HG03439 (cell line): ENCODE results near the gene SCGB3A1.

Source experiments
- ATAC-seq: cut with Tn5 transposase; IDR thresholded peaks from one replicate; pipeline ENCODE4 v1.9.1; 2021; ENCODE audit warnings: mild to moderate bottlenecking, moderate library complexity; ENCODE audit not compliant: unreplicated experiment

The SCGB3A1 gene

DNA sequence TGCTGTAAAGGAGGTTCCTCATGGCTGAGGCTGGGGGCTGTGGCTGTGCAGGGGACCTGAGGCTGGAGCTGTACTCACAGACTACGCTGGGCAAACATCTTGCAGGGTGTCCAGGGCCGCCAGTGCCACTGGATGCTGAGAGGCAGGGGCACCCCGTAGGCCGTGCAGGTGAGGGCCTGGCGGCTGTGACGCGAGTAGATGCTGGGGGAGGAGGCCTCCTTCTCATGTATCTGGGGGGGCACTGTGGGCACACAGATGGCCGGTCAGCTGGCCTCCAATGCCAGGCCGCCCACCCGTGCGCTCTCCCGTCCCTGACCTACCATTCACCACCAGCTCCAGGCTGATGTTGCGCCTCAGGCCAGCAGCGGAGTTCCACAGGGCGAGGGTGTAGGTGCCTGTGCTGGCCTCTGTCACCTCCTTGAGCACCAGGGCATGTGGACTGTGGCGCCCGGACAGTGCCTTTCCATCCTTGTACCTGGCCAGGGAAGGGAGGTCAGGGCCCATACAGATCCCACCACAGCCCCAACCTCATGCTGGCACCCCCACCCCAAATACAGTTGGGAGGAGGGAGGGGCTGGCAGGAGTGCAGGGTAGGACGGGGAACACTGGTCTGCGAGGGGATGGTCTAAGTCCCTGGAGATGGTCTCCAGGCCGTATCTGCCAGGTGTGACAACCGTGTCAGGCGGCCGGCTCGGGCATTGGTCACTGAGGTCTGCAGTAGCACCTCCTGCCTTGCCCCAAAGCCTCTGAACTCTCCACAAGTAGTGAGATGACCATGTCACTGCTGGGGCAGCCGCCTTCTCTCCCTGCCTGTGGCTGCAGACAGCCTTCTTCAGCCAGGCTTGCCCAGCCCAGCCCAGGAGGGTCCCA is 34.7 kb upstream of the SCGB3A1 start:
- ATAC-seq: no peak

DNA sequence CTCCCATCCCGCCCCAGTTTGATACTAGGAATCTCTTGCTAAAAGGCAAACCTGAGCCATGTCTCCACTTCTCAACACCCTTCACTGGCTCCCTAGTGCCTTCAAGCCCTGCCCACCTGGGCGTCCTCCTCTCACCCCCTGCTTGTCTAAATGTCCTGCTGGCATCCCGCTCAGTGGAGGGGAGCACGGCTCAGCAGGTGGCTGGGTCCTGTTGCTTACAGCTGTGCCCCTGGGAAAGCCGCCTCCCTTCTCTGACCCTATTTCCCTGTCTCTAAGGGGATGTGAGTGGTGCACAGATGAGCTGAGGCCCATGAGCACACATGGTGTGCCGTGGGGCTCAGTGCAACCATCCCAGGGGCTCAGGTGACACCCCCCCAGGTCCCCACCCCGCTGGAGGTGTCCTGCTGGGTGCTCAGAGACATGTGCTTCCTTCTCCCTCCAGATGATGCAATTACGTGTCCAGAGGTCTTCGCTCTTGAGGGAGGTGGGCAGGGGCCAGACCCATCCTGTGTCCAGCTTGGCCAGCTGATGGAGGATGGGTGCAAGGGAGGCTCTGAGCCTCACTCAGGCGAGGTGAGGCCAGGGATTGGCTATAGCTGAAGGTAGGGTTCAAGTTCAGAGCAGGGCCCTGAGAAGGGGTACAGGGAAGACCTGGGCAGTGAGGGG is 34.0 kb upstream of the SCGB3A1 start:
- ATAC-seq: no peak

DNA sequence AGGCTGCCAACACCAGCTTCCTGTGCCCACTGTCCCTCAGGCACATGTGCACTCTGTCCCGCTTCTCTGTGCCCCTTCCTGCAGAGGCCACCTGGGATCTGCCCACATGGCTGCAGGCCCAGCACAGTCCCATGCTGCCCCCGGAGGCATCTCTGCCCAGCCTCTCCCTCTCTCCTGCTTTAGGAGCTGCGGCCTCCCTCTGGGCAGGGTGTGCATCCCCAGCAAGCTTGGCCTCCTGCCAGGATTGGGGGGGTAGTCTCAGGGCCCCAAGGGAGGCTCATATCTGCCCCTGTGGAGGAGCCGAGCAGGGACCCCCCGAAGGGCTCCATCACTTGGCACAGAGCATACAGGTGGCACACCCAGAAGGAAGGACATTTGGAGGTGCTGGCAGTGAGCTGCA is 33.3 kb upstream of the SCGB3A1 start:
- ATAC-seq: no peak

DNA sequence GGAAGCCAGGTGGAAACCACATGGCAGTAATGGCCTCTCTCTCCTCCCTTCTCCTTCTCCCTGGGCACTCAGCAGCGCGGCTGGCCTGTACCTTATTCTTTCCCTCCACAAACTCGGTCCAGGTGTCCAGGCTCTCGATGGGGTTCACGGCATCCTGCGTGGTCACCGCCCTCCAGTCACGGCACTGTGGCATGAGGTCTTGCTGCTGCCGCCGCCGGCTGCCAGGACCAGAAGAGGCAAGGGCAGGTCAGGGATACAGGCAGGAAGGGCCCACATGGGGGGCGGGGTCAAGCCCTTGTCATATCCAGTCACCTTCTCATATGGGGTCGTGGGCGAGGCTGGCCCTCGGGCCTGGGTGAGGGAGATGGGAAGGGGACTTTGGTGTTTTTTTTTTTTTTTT is 32.5 kb upstream of the SCGB3A1 start:
- ATAC-seq: no peak

DNA sequence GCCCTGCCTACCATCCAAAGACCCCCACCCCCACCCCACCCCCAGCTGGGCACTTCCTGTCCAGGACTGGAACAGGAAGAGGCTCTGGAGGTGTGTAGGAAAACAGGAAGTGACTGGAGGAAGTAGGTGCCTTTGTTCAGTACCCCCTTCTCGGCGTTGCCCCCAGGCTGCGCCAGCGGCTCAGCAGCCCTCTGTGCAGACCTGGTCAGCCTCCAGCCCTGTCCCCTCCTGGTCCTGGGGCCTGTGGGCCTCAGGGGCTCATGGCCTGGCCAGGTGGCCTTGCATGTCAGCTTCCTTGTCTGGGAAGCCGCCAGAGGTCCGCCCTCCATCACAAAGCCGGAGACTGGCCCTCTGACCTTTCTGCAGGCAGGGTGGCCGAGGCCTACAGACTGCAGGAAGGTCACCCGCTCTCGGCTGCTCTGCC is 32.1 kb upstream of the SCGB3A1 start:
- no peak for ATAC-seq

DNA sequence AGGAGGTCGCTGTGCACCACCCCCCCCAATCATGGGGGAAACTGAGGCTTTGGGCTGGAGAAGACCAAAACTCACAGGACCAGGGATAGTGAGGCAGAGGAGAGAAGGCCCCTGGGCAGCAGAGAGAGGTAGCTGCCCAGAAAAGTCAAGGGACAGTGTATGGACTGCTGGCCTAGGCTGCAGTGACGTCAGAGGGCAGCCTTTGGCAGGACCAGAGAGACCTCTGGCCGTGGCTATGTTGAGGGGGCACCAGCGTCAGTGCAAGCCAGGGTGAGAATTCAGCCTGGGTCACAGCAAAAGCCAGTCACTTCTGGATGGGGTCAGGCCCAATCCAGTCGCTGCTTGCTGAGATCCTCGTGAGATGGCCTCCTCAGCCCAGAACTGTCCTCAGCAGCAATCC is 31.6 kb upstream of the SCGB3A1 start:
- ATAC-seq: no peak

DNA sequence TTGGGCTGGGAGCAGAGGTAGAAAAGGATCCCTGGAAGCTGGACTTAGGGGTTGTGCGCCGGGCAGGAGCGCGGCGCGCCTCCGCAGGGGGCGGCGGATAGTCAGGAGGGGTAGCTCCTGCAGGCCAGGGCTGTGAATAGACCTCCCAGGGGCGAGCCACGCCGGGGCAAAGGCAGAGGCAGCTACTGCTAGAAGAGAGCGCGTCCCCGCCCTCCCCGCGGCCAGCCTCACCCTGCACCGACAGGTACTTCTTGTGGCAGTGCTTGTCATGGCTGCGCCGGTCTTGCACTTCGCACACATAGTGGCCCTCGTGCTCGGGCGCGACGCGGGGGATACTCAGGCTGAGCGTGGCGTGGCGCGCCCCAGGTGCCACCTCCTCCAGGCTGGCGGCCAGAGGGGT is 30.0 kb upstream of the SCGB3A1 start:
- no peak for ATAC-seq

DNA sequence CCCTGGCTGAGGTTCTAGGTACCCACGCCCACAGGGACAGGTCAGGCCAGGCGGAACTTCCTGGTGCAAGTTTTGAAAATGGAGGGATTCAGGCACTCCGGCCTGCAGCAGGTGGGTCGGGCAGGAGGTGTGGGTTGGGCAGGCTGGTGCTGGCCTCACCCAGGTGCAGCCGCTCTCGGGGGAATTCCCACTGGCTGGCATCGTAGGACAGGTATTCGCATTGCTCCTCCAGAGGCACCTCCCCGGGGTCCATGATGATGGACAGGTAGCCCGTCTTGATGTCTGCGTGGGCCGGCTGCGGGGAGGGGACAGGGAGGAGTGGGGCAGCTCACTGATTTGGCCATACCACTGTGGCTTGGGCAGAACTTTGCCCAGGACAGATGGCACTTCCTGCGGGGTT is 28.7 kb upstream of the SCGB3A1 start:
- ATAC-seq: no peak

DNA sequence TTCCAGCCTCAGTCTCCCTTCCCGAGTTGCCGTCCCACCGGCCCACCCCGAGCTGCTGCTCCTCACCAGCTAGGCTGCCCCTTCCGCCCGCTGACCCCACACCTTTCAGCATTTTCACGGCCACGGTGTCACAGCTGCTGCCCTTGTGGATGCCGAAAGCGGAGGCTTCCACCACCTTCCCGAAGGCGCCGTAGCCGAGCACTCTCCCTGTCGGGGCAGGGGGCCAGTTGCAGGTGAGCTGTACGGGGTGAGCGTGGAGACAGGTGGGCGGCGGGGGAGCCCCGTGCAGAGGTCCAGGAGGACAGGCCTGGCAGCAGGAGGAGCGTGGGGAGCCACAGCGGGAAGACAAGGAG is 28.2 kb upstream of the SCGB3A1 start:
- no peak for ATAC-seq

DNA sequence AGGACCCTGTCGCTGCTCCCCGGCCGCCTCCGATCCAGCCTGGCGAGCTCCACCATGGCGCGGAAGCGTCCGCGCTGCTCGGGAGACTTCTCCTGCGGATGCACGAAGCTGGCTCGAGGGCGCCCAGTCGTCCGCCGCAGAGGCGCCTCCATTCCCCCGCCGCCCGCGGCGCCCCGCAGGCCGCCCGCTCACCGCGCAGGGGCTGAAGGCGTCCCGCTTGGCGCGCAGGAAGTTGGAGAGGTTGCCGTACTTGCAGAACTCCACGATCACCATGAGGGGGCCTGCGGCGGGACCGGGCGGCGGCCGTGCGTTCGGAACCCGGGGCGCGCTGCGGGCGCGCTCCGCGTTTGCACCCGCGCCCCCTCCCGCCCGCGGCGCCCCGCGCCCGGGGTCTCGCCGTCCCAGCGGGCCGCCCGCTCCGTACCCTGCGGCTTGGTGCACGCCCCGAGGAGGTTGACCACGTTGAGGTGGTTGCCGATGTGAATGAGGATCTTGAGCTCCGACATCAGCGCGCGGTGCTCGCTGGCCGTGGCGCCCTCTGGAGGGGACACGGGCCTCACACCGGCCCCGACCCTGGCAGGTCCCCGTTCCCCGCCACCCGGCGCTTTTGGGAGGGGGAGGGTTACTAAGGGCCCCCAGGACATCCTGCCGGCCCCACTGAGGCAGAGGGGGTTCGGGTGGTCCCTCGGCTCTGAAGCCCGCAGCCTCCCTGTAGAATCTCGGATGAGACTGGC is 27.7 kb upstream of the SCGB3A1 start:
- no peak for ATAC-seq

DNA sequence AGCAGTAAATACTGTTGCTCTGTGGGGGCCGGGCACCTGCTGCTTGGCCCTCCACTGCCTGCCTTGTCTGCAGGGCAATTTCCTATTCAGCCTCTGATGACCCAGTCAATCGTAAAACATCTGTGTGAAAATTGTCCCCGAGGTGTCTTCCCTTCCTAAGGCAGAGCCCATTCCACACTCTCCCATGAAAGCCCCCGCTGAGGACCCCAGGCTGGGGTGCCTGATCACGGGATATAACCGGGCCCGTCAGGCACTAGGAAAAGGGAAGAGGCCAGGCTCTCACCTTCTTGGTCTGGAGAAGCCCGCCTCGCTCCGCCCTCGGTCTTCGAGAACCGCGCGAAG is 27.2 kb upstream of the SCGB3A1 start:
- ATAC-seq: no peak

DNA sequence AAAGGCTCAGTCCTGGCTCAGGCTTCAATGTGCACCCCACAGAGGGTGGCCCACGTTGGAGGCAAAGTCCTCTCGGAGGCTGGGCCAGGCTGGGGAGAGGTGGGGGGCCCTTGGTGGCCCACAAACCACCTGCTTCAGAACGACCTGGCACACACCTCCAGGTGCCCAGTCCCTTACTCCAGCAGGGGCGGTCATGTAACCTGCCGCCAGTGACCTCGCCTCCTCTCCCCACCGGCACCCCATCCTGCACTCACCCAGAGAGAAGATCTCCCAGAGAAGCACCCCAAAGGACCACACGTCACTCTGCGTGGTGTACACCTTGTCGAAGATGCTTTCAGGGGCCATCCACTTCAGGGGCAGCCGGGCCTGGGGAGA is 22.5 kb upstream of the SCGB3A1 start:
- ATAC-seq: no peak

DNA sequence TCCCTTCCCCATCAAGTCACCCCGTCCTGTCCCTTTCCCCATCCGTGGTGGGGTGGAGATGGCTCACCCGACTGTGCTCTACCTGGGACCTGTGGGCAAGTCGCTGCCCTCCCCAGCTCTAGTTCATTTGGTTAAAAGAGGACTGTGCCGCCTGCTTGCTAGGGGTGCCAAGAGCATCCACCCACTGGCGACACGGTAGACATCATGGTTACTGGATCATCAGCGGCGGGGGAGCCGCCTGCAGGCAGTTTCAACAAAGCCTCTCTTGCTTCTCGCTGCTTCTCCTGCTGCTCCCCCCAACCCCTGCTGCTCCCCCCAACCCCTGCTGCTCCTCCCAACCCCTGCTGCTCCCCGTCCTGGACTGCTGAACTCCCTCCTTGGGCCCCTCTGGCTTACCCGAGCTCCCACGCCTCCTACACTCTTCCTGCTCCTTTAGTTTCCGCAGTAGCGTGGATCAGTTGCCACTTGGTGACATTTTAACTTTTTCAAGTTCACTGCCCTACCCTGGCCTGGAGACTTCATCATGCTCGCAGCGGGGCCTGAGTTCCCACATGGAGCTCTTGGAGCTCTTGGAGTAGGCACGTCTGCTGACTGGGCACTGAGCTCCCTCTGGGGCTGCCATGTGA is 22.0 kb upstream of the SCGB3A1 start:
- ATAC-seq: no peak

DNA sequence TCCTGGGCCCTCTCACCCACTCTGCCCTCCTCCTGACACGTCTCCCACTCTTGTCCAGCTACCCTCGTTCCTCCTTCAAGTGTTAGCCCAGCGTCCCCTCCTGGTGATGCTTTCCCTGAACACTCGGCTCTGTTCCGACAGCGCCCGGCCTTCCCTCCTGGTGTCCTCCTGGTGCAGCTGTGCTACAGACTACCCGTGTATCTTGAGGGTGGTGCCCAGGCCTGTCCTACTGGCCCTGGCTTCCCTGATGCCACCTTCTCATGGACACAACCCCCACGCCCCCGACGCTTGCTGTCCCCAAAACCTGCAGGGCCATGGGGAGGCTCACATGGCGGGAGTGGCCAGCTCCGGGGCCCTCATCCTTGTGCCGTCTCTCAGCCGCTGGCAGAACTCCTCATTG is 21.4 kb upstream of the SCGB3A1 start:
- ATAC-seq: no peak

DNA sequence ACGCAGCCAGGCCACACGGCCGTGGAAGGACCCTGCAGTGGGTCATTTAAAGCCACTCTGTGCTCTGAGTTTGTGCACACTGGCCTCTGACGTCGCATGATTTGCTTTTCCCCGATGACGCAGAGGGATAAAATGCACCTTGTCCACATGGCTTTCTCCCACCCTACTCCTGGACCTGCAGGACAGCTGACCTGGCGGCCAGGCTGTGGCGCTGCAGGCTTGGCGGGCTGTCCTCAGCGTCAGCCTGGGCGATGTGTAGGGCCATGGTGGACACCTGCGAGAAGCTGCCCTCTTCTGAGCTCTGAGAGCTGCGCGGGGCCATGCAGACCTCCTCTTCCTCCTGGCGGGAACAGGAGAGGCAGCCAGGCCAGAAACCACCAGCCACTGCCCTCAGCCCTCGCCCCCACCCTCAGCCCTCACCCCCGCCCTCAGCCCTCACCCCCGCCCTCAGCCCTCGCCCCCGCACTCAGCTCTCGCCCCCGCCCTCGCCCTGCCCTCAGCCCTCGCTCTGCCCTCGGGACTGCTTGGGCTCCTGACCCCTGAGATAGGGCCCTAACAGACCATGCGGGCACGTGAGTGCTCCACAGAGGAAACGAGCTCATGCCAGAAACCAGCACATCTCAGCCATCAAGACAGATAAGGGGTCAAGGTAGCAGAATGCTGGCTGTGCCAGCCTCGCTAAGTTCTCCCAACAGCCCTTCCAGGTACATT is 20.0 kb upstream of the SCGB3A1 start:
- ATAC-seq: no peak

DNA sequence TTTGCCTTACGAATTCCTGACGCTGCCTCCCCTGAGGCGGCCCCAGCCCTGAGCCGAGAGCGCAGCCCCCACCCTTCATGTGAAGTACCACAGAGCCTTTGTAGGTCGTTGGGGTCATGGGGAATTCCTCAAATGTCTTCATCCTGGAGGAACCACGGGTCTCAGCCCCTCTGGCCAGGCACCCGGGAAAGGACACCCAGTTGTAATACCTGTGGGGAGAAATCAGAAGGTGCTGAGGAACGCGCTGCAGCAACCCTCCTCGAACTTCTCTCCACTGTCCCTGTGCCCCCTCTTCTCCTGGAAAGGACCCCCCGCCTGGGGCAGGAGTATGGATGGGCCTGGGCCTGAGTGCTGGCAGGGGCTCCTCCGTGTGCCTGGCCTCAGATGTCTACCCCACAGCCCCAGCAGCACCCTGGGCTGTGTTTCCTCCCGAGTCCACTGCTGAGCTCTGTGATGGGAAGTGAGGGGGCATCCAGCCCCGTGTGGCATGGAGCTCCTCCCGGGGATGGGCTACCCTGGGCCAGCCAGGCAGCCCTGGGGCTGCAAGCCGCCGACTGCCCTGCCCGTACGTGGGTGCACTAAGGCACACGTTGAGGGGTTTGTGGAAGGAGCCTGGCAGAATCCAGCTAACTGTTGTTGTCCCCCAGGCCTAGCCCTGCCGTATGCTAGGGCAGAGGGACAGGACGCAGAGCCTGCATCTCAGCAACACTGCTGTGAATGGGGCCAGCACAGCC is 18.7 kb upstream of the SCGB3A1 start:
- ATAC-seq: no peak

DNA sequence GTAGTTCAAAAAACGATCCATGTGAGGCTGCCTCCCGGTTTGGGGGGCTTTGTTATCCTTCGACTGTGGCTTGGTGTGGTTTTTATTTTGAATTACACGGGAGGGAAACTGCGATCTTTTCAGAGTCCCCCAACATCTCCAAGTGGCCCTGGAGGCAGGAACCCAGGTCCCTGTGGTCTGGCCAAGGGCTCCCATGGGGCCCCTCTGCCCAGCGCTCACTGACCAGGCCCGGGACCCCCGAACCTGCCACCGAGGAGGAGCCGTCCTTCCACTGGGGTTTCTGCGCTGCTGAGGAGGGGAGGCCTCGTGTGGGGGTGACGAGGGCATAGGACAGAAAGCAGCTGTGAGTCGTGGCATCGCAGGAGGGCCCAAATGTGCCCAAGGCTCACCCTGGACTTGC is 18.1 kb upstream of the SCGB3A1 start:
- ATAC-seq: no peak

DNA sequence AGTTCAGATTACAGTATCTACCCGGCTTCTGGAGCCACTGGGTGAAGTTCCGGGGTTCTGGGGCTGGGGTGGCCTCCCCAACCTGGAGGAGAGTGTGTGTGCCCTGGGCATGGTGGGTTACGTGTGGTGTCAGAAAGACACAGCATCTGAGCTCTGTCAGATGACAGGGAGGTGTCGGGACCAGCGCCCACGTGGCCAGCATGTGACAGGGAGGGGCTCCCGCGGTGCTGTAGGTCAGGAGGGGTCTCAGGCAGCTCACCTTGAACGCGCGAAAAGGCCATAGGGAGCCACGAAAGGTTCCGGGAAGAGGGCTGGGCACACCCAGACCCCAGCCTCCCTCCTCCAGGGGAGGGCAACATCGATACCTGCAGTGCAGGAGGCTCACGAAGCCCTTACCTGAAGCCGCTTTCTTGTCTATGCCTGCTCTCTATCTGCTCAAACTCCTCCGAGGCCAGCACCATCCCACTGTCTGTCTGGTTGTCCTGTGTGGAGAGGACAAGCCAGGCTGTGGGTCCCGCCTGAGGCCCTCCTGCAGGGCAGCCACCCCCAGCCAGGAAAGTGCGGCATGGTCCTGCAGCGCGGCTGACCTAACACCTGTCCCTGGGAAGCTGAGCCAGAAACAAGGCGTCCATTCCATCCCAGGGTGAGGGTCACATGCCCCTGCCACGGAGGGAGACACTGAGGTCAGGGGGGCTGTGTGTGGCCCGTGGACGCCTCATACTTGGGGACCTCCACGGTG is 17.4 kb upstream of the SCGB3A1 start:
- ATAC-seq: no peak

DNA sequence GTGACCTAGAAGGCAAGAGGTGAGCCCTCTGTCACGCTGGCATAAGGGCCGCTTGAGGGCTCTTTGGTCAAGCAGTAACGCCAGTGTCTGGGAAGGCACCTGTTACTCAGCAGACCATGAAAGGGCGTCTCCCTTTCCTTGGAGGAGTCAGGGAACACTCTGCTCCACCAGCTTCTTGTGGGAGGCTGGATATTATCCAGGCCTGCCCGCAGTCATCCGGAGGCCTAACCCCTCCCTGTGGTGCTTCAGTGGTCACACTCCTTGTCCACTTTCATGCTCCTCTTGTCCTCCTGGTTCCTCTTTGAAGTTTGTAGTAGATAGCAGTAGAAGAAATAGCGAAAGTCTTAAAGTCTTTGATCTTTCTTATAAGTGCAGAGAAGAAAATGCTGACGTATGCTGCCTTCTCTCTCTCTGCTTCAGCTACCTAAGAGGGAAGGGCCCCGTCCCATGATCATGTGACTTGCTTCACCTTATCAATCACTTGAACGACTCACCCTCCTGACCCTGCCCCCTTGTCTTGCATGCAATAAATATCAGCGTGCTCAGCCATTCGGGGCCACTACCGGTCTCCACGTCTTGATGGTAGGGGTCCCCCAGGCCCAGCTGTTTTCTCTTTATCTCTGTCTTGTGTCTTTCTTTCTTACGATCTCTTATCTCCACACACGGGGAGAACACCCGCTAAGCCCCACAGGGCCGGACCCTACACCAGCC is 16.7 kb upstream of the SCGB3A1 start:
- ATAC-seq: no peak
